DOHH2 (cell line): Measurements from ENCODE around the gene FKBP1A.

Experiments used
- H3F3A ChIP-seq: fragments of 200-600 bp; sonication (generic), shearing (Covaris generic); 2 replicates; pipeline ENCODE4 v1.6.0; 2016; ENCODE audit warnings: antibody characterized with exemption, mild to moderate bottlenecking; ENCODE audit not compliant: control insufficient read depth, insufficient read depth
- H3K27ac ChIP-seq: fragments of 200-600 bp; sonication (generic); 2 replicates; pipeline ENCODE4 v1.5.1; 2014; ENCODE audit warnings: low read depth, mild to moderate bottlenecking, low read length, moderate library complexity
- H3K27me3 ChIP-seq: fragments of 200-600 bp; sonication (generic); 2 replicates; pipeline ENCODE4 v1.6.1; 2014; ENCODE audit warnings: mild to moderate bottlenecking, low read length, mixed read lengths; ENCODE audit not compliant: control insufficient read depth
- H3K36me3 ChIP-seq: fragments of 200-600 bp; sonication (generic); 2 replicates; pipeline ENCODE4 v1.6.1; 2014; ENCODE audit warnings: mild to moderate bottlenecking, low read length, moderate library complexity, mixed read lengths; ENCODE audit not compliant: control insufficient read depth
- H3K4me1 ChIP-seq: fragments of 200-600 bp; sonication (generic); 2 replicates; pipeline ENCODE4 v1.6.1; 2014; ENCODE audit warnings: mild to moderate bottlenecking, low read length, mixed read lengths; ENCODE audit not compliant: control insufficient read depth
- H3K4me2 ChIP-seq: fragments of 200-600 bp; sonication (generic); 2 replicates; pipeline ENCODE4 v1.6.0; 2014; ENCODE audit warnings: mild to moderate bottlenecking, low read length, moderate library complexity
- H3K4me3 ChIP-seq: fragments of 200-600 bp; sonication (generic); 2 replicates; pipeline ENCODE4 v1.5.1; 2014; ENCODE audit warnings: mild to moderate bottlenecking, low read length, mixed read lengths
- H3K79me2 ChIP-seq: fragments of 200-600 bp; sonication (generic); 2 replicates; pipeline ENCODE4 v1.6.1; 2014; ENCODE audit warnings: mild to moderate bottlenecking, low read length, mixed read lengths; ENCODE audit not compliant: control insufficient read depth
- H3K9me2 ChIP-seq: fragments of 200-600 bp; sonication (generic); replicated peaks from 2 replicates; pipeline ENCODE4 v1.6.1; 2014; ENCODE audit warnings: mild to moderate bottlenecking, low read length, mixed read lengths; ENCODE audit not compliant: control insufficient read depth
- H3K9me3 ChIP-seq: fragments of 200-600 bp; sonication (generic); 2 replicates; pipeline ENCODE4 v1.6.1; 2014; ENCODE audit warnings: antibody characterized with exemption, low read length, mixed read lengths; ENCODE audit not compliant: control insufficient read depth, insufficient read depth
- H4K20me1 ChIP-seq: fragments of 200-600 bp; sonication (generic); 2 replicates; pipeline ENCODE4 v1.6.0; 2014; ENCODE audit warnings: low read depth, mild to moderate bottlenecking, antibody characterized with exemption, low read length, moderate library complexity; ENCODE audit not compliant: control insufficient read depth, insufficient read depth
- EZH2phosphoT487 ChIP-seq: fragments of 200-600 bp; sonication (generic); IDR thresholded peaks from 2 replicates; pipeline ENCODE4 v1.6.1; 2017; ENCODE audit warnings: borderline replicate concordance, mild to moderate bottlenecking, antibody characterized with exemption, low read length, moderate library complexity, mixed read lengths
- TF ChIP-seq, protein P1 (sequence below): fragments of 200-600 bp; sonication (generic); IDR thresholded peaks from one replicate; pipeline ENCODE4 v1.5.1; 2014; ENCODE audit warnings: antibody characterized with exemption, mild to moderate bottlenecking, low read depth, low read length; ENCODE audit not compliant: poor library complexity, severe bottlenecking

The FKBP1A gene

DNA sequence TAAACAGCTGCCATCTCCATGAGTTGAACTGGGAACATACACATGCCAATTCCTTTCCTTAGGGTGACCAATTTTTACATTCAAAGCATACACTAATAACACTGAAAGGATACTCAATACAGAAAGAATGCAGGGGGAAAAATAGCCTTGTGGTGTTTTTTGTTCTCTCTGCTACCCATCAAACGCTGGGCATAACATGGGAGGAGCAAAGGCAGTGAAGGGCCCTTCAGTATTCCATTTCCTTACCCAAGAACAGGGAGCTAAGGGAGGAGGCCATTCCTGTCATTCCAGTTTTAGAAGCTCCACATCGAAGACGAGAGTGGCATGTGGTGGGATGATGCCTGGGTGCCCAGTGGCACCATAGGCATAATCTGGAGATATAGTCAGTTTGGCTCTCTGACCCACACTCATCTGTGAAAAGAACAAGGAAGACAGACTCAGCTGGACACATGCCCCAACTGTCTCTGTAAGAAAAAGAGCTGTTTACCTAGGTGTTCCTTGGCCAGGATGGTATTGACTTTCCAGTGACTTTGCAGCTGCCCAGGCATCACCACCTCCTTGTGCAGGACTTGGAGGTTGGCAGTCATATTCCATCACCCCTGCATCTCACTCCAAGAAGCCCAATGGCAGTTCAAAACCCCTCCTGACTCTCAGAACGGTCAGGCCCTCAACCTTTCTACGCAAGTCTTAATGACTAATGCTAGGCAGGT, 20.9 kb downstream of the FKBP1A start:
- peaks cover 45% of the 10 kb centered on the region for H3K79me2 ChIP-seq
- H3K9me2 ChIP-seq: no peaks in the 10 kb centered on the region
- peaks cover 82% of the 10 kb centered on the region for H3K36me3 ChIP-seq
- H3K9me3 ChIP-seq: no peaks in the 10 kb centered on the region
- no peak for TF ChIP-seq EZH2phosphoT487
- TF ChIP-seq, protein P1, sequence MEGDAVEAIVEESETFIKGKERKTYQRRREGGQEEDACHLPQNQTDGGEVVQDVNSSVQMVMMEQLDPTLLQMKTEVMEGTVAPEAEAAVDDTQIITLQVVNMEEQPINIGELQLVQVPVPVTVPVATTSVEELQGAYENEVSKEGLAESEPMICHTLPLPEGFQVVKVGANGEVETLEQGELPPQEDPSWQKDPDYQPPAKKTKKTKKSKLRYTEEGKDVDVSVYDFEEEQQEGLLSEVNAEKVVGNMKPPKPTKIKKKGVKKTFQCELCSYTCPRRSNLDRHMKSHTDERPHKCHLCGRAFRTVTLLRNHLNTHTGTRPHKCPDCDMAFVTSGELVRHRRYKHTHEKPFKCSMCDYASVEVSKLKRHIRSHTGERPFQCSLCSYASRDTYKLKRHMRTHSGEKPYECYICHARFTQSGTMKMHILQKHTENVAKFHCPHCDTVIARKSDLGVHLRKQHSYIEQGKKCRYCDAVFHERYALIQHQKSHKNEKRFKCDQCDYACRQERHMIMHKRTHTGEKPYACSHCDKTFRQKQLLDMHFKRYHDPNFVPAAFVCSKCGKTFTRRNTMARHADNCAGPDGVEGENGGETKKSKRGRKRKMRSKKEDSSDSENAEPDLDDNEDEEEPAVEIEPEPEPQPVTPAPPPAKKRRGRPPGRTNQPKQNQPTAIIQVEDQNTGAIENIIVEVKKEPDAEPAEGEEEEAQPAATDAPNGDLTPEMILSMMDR: no peak
- peaks cover 10% of the 10 kb centered on the region for H3K4me1 ChIP-seq
- H3K4me2 ChIP-seq: no peak overlapping the region
- H3K27me3 ChIP-seq: no peaks in the 10 kb centered on the region
- no peak overlapping the region for H3K27ac ChIP-seq
- no peak overlapping the region for H3K4me3 ChIP-seq
- H3F3A ChIP-seq: no peaks in the 10 kb centered on the region
- H4K20me1 ChIP-seq: peaks cover 26% of the 10 kb centered on the region

DNA sequence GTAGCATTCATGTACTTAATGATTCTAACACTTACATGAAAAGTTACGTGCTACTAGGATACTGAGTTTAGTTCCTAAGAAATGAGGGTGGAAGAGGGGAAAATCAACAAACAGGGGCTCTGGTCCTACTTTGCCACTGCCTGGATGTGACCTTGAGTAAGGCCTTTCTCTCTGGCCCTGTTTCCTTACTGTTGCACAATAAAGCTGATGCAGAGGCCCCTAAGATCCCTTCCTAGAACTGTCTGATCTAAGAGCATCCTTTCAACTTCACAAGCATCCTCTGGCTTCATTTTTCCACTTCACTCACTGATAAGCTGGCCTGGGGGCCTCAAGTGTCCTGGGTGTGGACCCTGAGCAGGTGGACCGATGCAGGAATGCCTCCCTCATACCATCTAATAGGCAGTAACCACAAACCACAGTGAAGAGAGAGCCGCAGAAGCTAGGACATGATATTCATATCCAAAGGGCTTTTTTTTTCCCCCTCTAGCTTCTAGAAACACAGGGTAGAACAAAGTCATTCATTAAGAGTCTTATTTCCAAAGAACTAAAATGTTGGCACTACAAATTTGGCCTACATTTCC, 21.6 kb downstream of the FKBP1A start:
- H3K4me2 ChIP-seq: no peak overlapping the region
- no peaks in the 10 kb centered on the region for H3K27me3 ChIP-seq
- no peak overlapping the region for H3K27ac ChIP-seq
- H3K9me3 ChIP-seq: no peaks in the 10 kb centered on the region
- peaks cover 78% of the 10 kb centered on the region for H3K36me3 ChIP-seq
- H3F3A ChIP-seq: no peaks in the 10 kb centered on the region
- peaks cover 21% of the 10 kb centered on the region for H4K20me1 ChIP-seq
- no peak overlapping the region for H3K4me3 ChIP-seq
- H3K9me2 ChIP-seq: no peaks in the 10 kb centered on the region
- TF ChIP-seq, protein P1: no peak
- no peak for TF ChIP-seq EZH2phosphoT487
- H3K79me2 ChIP-seq: peaks cover 38% of the 10 kb centered on the region
- H3K4me1 ChIP-seq: peaks cover 5% of the 10 kb centered on the region; the same call in 1 of the 2 replicates

DNA sequence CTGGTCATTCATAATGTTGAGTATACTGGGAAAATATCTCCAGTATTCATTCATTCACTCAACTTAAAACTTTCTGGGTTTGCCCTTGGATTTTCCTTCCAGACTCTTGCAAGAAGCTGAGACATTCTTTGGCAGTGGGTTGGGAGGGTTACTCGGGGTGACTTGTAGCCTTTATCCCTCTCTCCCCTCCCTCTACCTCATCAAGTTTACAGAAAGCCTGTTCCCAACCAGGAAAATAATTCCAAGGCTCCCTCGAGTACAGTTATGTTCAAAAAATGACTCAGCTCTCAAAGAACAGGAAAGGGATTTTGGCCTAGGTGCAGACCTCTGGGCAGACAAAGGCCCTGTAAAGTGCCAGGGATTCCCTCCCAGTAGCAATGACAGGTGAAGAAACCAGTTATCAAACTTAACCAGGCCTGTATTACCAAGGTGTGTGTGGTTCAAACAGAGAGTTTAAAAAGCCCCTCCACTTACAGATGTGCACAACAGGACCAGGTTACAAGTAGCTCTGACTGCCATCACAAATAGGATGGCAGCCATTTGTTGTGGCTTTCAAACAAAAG, 22.2 kb downstream of the FKBP1A start:
- H3K27ac ChIP-seq: no peak overlapping the region

More for the DNA sequence above, 22.2 kb downstream of the FKBP1A start:
- Histone ChIP-seq H3K9me3 (no peaks in the 10 kb centered on the region), H3K36me3 (peaks cover 74% of the 10 kb centered on the region), H3K4me1 (no peaks in the 10 kb centered on the region), H4K20me1 (peaks cover 15% of the 10 kb centered on the region), H3K79me2 (peaks cover 32% of the 10 kb centered on the region), H3K27me3 (no peaks in the 10 kb centered on the region), H3K9me2 (no peaks in the 10 kb centered on the region), H3K4me2 (no peak overlapping the region), H3F3A (no peaks in the 10 kb centered on the region), H3K4me3 (no peak overlapping the region)
- no peak for TF ChIP-seq EZH2phosphoT487
- TF ChIP-seq, protein P1: no peak
